HEK293 (cell line): ENCODE data around the gene ZNF665.
"Not testable (repeated sequence)": the region's sequence is repeated elsewhere in the genome, so short reads cannot be mapped to it uniquely, and the experiment has no call there.

ENCODE experiments used
- CTCF ChIA-PET: fragments of 350-600 bp; formaldehyde crosslinking; extraction: SDS; loops from one replicate; lab custom pipeline; 2021; ENCODE audit warnings: antibody characterized with exemption; lab: Yijun Ruan, JAX
- POLR2A ChIA-PET: fragments of 300-600 bp; formaldehyde crosslinking; extraction: SDS; loops from one replicate; lab custom pipeline; 2020; ENCODE audit warnings: antibody characterized with exemption, inconsistent platforms; lab: Yijun Ruan, JAX
- H3K27ac ChIP-seq: fragments of 200-500 bp; sonication (Bioruptor generic); 2 replicates; pipeline ENCODE4 v1.5.1; 2014; ENCODE audit warnings: low read depth, low read length, control low read depth, inconsistent platforms; ENCODE audit errors: extremely low read depth
- H3K36me3 ChIP-seq, 2 experiments: fragments of 200-500 bp in 1 of 2; sonication (Bioruptor generic) in 1 of 2; 1 replicate in 1 of 2; 2 replicates in 1 of 2; pipeline ENCODE4 v1.5.1; 2014 to 2017; ENCODE audit warnings: inconsistent platforms in 2 of 2, low read length in 2 of 2; ENCODE audit not compliant: control insufficient read depth in 2 of 2, insufficient read depth in 1 of 2
- H3K4me1 ChIP-seq: fragments of 200-500 bp; sonication (Bioruptor generic); 2 replicates; pipeline ENCODE4 v1.5.1; 2014; ENCODE audit warnings: mild to moderate bottlenecking, low read length, inconsistent platforms; ENCODE audit not compliant: control insufficient read depth, insufficient read depth
- H3K4me3 ChIP-seq: 2 replicates; pipeline ENCODE4 v1.5.1; 2011; ENCODE audit warnings: low read depth, mild to moderate bottlenecking, control low read depth, low read length, moderate library complexity
- H3K9me3 ChIP-seq: fragments of 200-500 bp; sonication (Bioruptor generic); 2 replicates; pipeline ENCODE4 v1.5.1; 2014; ENCODE audit warnings: low read depth, low read length, inconsistent platforms; ENCODE audit not compliant: control insufficient read depth, insufficient read depth
- BCL11A ChIP-seq: fragments of 450-650 bp; formaldehyde crosslinking; IDR thresholded peaks from 2 replicates; pipeline ENCODE4 v1.5.1; 2016; ENCODE audit warnings: low read depth, missing biosample characterization, missing genetic modification characterization
- PRDM10 ChIP-seq: fragments of 450-650 bp; formaldehyde crosslinking; IDR thresholded peaks from 2 replicates; pipeline ENCODE4 v1.5.1; 2016; ENCODE audit warnings: missing biosample characterization, missing genetic modification characterization
- REPIN1 ChIP-seq: fragments of 450-650 bp; formaldehyde crosslinking; IDR thresholded peaks from 2 replicates; pipeline ENCODE4 v1.5.1; 2017; ENCODE audit warnings: missing biosample characterization, missing genetic modification characterization, low read depth
- SETDB1 ChIP-seq: IDR thresholded peaks from one replicate; pipeline ENCODE4 v1.6.1; 2017; ENCODE audit warnings: mild to moderate bottlenecking, low read length, moderate library complexity, mixed read lengths; ENCODE audit not compliant: insufficient read length
- ZBTB1 ChIP-seq: fragments of 450-650 bp; formaldehyde crosslinking; IDR thresholded peaks from 2 replicates; pipeline ENCODE4 v1.5.1; 2016; ENCODE audit warnings: missing biosample characterization, missing genetic modification characterization
- ZFP41 ChIP-seq: fragments of 450-650 bp; formaldehyde crosslinking; IDR thresholded peaks from 2 replicates; pipeline ENCODE4 v1.5.1; 2016; ENCODE audit warnings: missing biosample characterization, missing genetic modification characterization, borderline replicate concordance
- ZNF114 ChIP-seq: fragments of 450-650 bp; formaldehyde crosslinking; IDR thresholded peaks from 2 replicates; pipeline ENCODE4 v1.5.0; 2017; ENCODE audit warnings: missing biosample characterization, missing genetic modification characterization
- ZNF184 ChIP-seq: fragments of 450-650 bp; IDR thresholded peaks from 2 replicates; pipeline ENCODE4 v1.5.1; 2018; ENCODE audit warnings: missing biosample characterization, mild to moderate bottlenecking, missing genetic modification characterization
- ZNF2 ChIP-seq: fragments of 450-650 bp; formaldehyde crosslinking; IDR thresholded peaks from 2 replicates; pipeline ENCODE4 v1.5.1; 2016; ENCODE audit warnings: missing biosample characterization, missing genetic modification characterization
- ZNF202 ChIP-seq: fragments of 450-650 bp; formaldehyde crosslinking; IDR thresholded peaks from 2 replicates; pipeline ENCODE4 v1.5.1; 2016; ENCODE audit warnings: missing biosample characterization, missing genetic modification characterization, borderline replicate concordance
- ZNF221 ChIP-seq: fragments of 450-650 bp; formaldehyde crosslinking; IDR thresholded peaks from 2 replicates; pipeline ENCODE4 v1.5.1; 2017; ENCODE audit warnings: missing biosample characterization, missing genetic modification characterization, borderline replicate concordance
- ZNF223 ChIP-seq: fragments of 450-650 bp; formaldehyde crosslinking; IDR thresholded peaks from 2 replicates; pipeline ENCODE4 v1.5.1; 2016; ENCODE audit warnings: missing biosample characterization, missing genetic modification characterization
- ZNF350 ChIP-seq: fragments of 450-650 bp; formaldehyde crosslinking; IDR thresholded peaks from 2 replicates; pipeline ENCODE4 v1.5.0; 2017; ENCODE audit warnings: missing biosample characterization, mild to moderate bottlenecking, missing genetic modification characterization
- ZNF366 ChIP-seq: fragments of 450-650 bp; formaldehyde crosslinking; conservative IDR thresholded peaks from 2 replicates; pipeline ENCODE4 v1.5.1; 2016; ENCODE audit warnings: missing biosample characterization, missing genetic modification characterization
- ZNF37A ChIP-seq: fragments of 450-650 bp; IDR thresholded peaks from 2 replicates; pipeline ENCODE4 v1.5.1; 2018; ENCODE audit warnings: missing biosample characterization, missing genetic modification characterization
- ZNF433 ChIP-seq: fragments of 450-650 bp; formaldehyde crosslinking; IDR thresholded peaks from 2 replicates; pipeline ENCODE4 v1.5.1; 2016; ENCODE audit warnings: missing biosample characterization, missing genetic modification characterization, low read depth
- ZNF548 ChIP-seq: fragments of 450-650 bp; formaldehyde crosslinking; IDR thresholded peaks from 2 replicates; pipeline ENCODE4 v1.5.1; 2016; ENCODE audit warnings: missing biosample characterization, missing genetic modification characterization
- ZNF558 ChIP-seq: fragments of 450-650 bp; formaldehyde crosslinking; IDR thresholded peaks from 2 replicates; pipeline ENCODE4 v1.5.1; 2016; ENCODE audit warnings: missing biosample characterization, missing genetic modification characterization
- ZNF621 ChIP-seq: fragments of 450-650 bp; formaldehyde crosslinking; IDR thresholded peaks from 2 replicates; pipeline ENCODE4 v1.5.1; 2017; ENCODE audit warnings: missing biosample characterization, missing genetic modification characterization
- ZNF707 ChIP-seq: fragments of 450-650 bp; formaldehyde crosslinking; IDR thresholded peaks from 2 replicates; pipeline ENCODE4 v1.5.1; 2016; ENCODE audit warnings: missing biosample characterization, missing genetic modification characterization
- ZNF785 ChIP-seq: fragments of 450-650 bp; formaldehyde crosslinking; IDR thresholded peaks from 2 replicates; pipeline ENCODE4 v1.5.1; 2016; ENCODE audit warnings: missing biosample characterization, missing genetic modification characterization
- ZNF791 ChIP-seq: fragments of 450-650 bp; formaldehyde crosslinking; IDR thresholded peaks from 2 replicates; pipeline ENCODE4 v1.5.1; 2016; ENCODE audit warnings: missing biosample characterization, missing genetic modification characterization
- ZSCAN18 ChIP-seq: fragments of 450-650 bp; formaldehyde crosslinking; IDR thresholded peaks from 2 replicates; pipeline ENCODE4 v1.5.1; 2016; ENCODE audit warnings: missing biosample characterization, missing genetic modification characterization
- TF ChIP-seq, protein P1 (sequence below): fragments of 450-650 bp; formaldehyde crosslinking; IDR thresholded peaks from 2 replicates; pipeline ENCODE4 v1.5.1; 2016; ENCODE audit warnings: missing biosample characterization, missing genetic modification characterization

Gene ZNF665

DNA sequence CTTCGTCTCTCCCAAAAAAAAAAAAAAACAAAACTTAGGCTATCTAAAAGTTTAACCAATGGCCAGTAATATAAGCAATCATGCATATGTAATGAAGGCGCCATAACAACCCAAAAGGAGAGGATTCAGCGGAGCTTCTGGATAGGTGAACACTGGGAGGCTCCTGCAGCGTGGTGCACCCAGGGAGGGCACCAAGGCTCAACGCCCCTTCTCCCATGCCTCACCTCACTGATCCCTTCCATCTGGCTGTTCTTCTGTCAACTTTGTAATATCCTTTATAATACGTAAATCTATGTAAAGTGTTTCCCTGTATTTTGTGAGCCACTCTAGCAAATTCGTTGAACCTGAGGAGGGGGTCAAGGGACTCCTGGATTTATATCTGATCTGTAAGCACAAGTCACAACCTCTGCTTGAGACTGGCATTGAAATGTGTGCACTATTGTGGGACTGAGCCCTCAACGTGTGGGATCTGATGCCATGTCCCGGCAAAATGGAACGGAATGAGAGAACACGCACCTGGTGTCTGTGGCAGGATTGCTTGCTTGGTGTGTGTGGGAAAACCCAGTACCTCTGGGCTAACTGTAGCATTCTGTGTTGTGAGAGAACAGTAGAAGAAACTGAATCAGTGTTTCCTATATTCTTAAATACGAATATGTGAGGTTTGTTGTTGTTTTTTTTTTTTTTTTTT, 521 bp upstream of the ZNF665 start:
- POLR2A ChIA-PET = no interaction called here
- no peak overlapping the region for H3K4me3 ChIP-seq

GRCh38 chr19:53190253-53190652, 2.9 kb downstream of the ZNF665 start:
- H3K4me1 ChIP-seq = no peaks in the 10 kb centered on the region
- H3K27ac ChIP-seq = no peak overlapping the region
- H3K36me3 ChIP-seq = no peaks in the 10 kb centered on the region
- CTCF ChIA-PET = interaction anchor here (0.6 to 0.7 kb wide), 3 partner anchors 14 to 1000 kb away, joined by 3 read pairs; no protein-coding TSS in a partner anchor
- TF ChIP-seq ZNF202 (no peak), ZNF37A (tag by site-specific recombination) (no peak), ZSCAN18 (tag by site-specific recombination) (no peak), REPIN1 (tag by site-specific recombination) (no peak), ZNF707 (tag by site-specific recombination) (no peak), ZNF433 (tag by site-specific recombination) (no peak)
- TF ChIP-seq, all 188 proteins: peak for 0
- H3K4me3 ChIP-seq = no peak overlapping the region
- POLR2A ChIA-PET = no interaction called here
- H3K9me3 ChIP-seq = no peaks in the 10 kb centered on the region

More for the DNA sequence above, 521 bp upstream of the ZNF665 start:
- no peaks in the 10 kb centered on the region for H3K4me1 ChIP-seq
- no peak overlapping the region for H3K27ac ChIP-seq
- H3K36me3 ChIP-seq = no peaks in the 10 kb centered on the region
- no peaks in the 10 kb centered on the region; the same call in 1 of the 2 replicates for H3K9me3 ChIP-seq
- CTCF ChIA-PET = interaction anchor here (0.7 kb wide), 1 partner anchor 267 kb away, joined by 3 read pairs; no protein-coding TSS in a partner anchor
- TF ChIP-seq ZNF433 (tag by site-specific recombination) (no peak), ZNF223 (tag by site-specific recombination) (no peak), ZBTB1 (tag by site-specific recombination) (no peak), ZNF366 (tag by site-specific recombination) (no peak), ZNF558 (no peak), ZNF114 (tag by site-specific recombination) (no peak), ZNF221 (tag by site-specific recombination) (no peak), PRDM10 (tag by site-specific recombination) (no peak), ZNF785 (tag by site-specific recombination) (no peak), ZNF548 (tag by site-specific recombination) (no peak), ZNF350 (tag by site-specific recombination) (no peak), ZNF2 (tag by site-specific recombination) (no peak), ZNF184 (tag by site-specific recombination) (no peak), ZNF791 (tag by site-specific recombination) (no peak), ZFP41 (tag by site-specific recombination) (no peak), SETDB1 (no peak), ZNF621 (tag by site-specific recombination) (no peak), ZNF202 (no peak), BCL11A (tag by site-specific recombination) (no peak)
- TF ChIP-seq, protein P1, sequence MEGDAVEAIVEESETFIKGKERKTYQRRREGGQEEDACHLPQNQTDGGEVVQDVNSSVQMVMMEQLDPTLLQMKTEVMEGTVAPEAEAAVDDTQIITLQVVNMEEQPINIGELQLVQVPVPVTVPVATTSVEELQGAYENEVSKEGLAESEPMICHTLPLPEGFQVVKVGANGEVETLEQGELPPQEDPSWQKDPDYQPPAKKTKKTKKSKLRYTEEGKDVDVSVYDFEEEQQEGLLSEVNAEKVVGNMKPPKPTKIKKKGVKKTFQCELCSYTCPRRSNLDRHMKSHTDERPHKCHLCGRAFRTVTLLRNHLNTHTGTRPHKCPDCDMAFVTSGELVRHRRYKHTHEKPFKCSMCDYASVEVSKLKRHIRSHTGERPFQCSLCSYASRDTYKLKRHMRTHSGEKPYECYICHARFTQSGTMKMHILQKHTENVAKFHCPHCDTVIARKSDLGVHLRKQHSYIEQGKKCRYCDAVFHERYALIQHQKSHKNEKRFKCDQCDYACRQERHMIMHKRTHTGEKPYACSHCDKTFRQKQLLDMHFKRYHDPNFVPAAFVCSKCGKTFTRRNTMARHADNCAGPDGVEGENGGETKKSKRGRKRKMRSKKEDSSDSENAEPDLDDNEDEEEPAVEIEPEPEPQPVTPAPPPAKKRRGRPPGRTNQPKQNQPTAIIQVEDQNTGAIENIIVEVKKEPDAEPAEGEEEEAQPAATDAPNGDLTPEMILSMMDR (tag by site-specific recombination) = no peak

DNA sequence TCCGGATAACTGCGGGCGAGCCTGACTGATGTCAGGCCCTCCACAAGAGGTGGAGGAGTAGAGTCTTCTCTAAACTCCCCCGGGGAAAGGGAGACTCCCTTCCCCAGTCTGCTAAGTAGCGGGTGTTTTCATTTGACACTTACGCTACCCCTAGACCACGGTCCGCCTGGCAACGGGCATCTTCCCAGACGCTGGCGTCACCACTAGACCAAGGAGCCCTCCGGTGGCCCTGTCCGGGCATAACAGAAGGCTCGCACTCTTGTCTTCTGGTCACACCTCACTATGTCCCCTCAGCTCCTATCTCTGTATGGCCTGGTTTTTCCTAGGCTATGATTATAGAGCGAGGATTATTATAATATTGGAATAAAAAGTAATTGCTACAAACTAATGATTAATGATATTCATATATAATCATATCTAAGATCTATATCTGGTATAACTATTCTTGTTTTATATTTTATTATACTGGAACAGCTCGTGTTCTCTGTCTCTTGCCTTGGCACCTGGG, 3.4 kb downstream of the ZNF665 start:
- H3K27ac ChIP-seq, H3K4me1 ChIP-seq, POLR2A ChIA-PET, H3K4me3 ChIP-seq, H3K36me3 ChIP-seq, H3K9me3 ChIP-seq: not testable (repeated sequence)
- CTCF ChIA-PET = interaction anchor here (0.6 to 0.7 kb wide), 2 partner anchors 14 to 269 kb away, joined by 3 read pairs; no protein-coding TSS in a partner anchor
